ENCODE results near the gene PYY. TPM values are rescaled to one million over a fixed set of nuclear protein-coding genes. Genes with fewer than 3 reads are reported as not detected.

The PYY gene
- total and polyA plus RNA-seq, 10 of the 15 experiments (the other 5 are each of a cell fraction or from before 2014, with no cell fraction given): 0.07 to 0.18 TPM; not detected in 8

DNA sequence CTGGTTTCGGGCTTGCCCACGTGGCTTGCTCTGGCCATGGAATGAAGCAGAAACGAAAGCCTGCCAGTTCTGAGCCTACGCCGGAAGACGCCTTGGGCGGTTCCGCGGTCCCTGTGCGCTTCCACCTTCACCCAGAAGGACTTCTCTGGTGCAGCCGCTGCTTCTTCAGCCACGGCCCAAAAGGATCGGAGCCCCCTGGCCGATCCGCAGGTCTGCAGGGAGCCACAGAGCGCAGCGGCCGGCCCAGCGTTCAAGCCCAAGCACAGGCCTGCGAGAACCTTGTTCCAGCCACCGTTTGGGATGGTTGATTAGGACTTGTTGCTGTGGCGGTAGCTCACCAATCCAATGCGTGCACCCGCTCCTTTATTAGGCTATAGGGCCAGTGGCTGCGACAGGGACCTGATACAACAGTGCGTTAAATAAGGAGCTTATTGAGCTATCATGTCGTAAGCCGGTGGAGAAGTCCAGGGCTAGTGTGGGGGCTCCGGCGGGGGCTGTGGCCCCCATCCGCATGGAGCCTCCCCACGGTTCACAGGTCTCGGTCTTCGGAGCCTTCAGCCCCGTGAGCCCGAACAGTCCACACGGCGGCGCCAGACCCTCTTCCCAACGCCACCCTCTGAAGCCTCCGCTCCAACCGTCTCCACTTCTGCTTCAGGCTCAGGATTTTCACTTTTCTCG lies 36.3 kb downstream of the PYY start (continued):
- TF ChIP-seq, protein P1, sequence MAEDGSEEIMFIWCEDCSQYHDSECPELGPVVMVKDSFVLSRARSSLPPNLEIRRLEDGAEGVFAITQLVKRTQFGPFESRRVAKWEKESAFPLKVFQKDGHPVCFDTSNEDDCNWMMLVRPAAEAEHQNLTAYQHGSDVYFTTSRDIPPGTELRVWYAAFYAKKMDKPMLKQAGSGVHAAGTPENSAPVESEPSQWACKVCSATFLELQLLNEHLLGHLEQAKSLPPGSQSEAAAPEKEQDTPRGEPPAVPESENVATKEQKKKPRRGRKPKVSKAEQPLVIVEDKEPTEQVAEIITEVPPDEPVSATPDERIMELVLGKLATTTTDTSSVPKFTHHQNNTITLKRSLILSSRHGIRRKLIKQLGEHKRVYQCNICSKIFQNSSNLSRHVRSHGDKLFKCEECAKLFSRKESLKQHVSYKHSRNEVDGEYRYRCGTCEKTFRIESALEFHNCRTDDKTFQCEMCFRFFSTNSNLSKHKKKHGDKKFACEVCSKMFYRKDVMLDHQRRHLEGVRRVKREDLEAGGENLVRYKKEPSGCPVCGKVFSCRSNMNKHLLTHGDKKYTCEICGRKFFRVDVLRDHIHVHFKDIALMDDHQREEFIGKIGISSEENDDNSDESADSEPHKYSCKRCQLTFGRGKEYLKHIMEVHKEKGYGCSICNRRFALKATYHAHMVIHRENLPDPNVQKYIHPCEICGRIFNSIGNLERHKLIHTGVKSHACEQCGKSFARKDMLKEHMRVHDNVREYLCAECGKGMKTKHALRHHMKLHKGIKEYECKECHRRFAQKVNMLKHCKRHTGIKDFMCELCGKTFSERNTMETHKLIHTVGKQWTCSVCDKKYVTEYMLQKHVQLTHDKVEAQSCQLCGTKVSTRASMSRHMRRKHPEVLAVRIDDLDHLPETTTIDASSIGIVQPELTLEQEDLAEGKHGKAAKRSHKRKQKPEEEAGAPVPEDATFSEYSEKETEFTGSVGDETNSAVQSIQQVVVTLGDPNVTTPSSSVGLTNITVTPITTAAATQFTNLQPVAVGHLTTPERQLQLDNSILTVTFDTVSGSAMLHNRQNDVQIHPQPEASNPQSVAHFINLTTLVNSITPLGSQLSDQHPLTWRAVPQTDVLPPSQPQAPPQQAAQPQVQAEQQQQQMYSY (CRISPR knock-in tag; IDR thresholded peaks at IDR 0.05): no peak
- peak; percentile 33 for TF ChIP-seq RAD21 (IDR thresholded peaks at IDR 0.05; ENCODE audit: insufficient read depth, low read depth, low read length)
- TF ChIP-seq KAT2A (conservative IDR thresholded peaks at IDR 0.05; ENCODE audit: control insufficient read depth, low read depth, low read length): no peak
- TF ChIP-seq GATAD2B (conservative IDR thresholded peaks at IDR 0.05; ENCODE audit: low read depth): no peak
- TF ChIP-seq FOXM1 (IDR thresholded peaks at IDR 0.05; ENCODE audit: low read depth, low read length): no peak
- TF ChIP-seq CHD4 (IDR thresholded peaks at IDR 0.05): no peak

DNA sequence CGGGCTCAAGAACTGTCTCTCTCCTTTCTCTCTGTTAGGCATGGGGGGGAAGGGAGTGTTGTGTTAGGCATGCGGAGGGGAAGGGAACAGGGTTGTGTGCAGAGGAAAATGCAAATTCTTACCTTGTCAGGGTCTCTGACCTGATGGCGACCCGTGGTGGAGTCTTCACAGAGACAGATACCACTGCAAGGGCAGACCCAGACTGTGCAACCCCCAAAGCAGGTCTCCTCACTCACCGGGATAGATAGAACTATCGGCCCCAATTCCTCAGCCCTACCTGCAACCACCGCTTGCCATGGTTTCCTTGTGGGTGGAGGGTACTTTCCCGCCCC lies 36.8 kb downstream of the PYY start:
- Histone ChIP-seq H4K20me1 (ENCODE audit: control insufficient read depth, insufficient read depth) (no peaks in the 10 kb centered on the region), H3K4me2 (ENCODE audit: control insufficient read depth, insufficient read depth) (peak overlapping the region; percentile 89), H3K9me3 (replicated peaks; ENCODE audit: control insufficient read depth, insufficient read depth, low read length) (no peaks in the 10 kb centered on the region; the same call in 2 of the 3 replicates), H2AFZ (ENCODE audit: control insufficient read depth, low read depth, low read length) (peak overlapping the region; percentile 87), H3K27me3 (replicated peaks in 1 of 2; ENCODE audit: control insufficient read depth in 2 of 2, insufficient read depth in 2 of 2, low read length in 1 of 2) (no peaks in the 10 kb centered on the region), H3K4me3 (no peak overlapping the region), H3K27ac (ENCODE audit: control insufficient read depth, insufficient read depth) (no peak overlapping the region), H3K9ac (ENCODE audit: control insufficient read depth, insufficient read depth, low read length) (peak overlapping the region; percentile 47; the same call in 1 of the 2 replicates), H3K79me2 (ENCODE audit: control insufficient read depth, insufficient read depth, low read length) (no peaks in the 10 kb centered on the region), H3K36me3 (ENCODE audit: control insufficient read depth in 2 of 2, insufficient read depth in 2 of 2, low read length in 1 of 2) (no peaks in the 10 kb centered on the region), H3K4me1 (ENCODE audit: control insufficient read depth, insufficient read depth, low read length) (peaks cover 8% of the 10 kb centered on the region)
- ChIA-PET SMC1A (ENCODE audit: uncharacterized antibody, unreplicated experiment) (no interaction called here), CTCF (no interaction called here), RAD21 (ENCODE audit: unreplicated experiment) (interaction anchor here (0.6 kb wide), 1 partner anchor 218 kb away, joined by 3 read pairs; no protein-coding TSS in a partner anchor), POLR2A (no interaction called here)
- peak; percentile 36 for DNase-seq (ENCODE audit: low read depth, low spot score)
- no TSS peak for BruUV-seq (replicated peaks)
- intact Hi-C loops (cut with micrococcal nuclease; ENCODE audit: unreplicated experiment): no loop called here
- no peak for ATAC-seq
- 2% methylated on average over 8 of the region's 8 CpGs for WGBS (ENCODE audit: insufficient coverage, insufficient replicate concordance, low lambda C conversion rate, missing lambda C conversion rate)
- FAIRE-seq: no peak
- in situ Hi-C loops (cut with MboI): no loop called here
- no peak for TF ChIP-seq HDGF (IDR thresholded peaks at IDR 0.05)
- peak; percentile 39 for TF ChIP-seq RUNX3 (IDR thresholded peaks at IDR 0.05; ENCODE audit: low read length)
- TF ChIP-seq SUZ12 (IDR thresholded peaks at IDR 0.05; ENCODE audit: unreplicated experiment): no peak
- TF ChIP-seq, protein P2, sequence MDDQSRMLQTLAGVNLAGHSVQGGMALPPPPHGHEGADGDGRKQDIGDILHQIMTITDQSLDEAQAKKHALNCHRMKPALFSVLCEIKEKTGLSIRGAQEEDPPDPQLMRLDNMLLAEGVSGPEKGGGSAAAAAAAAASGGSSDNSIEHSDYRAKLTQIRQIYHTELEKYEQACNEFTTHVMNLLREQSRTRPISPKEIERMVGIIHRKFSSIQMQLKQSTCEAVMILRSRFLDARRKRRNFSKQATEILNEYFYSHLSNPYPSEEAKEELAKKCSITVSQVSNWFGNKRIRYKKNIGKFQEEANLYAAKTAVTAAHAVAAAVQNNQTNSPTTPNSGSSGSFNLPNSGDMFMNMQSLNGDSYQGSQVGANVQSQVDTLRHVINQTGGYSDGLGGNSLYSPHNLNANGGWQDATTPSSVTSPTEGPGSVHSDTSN (IDR thresholded peaks at IDR 0.05; ENCODE audit: insufficient replicate concordance, low read depth, low read length): no peak
- TF ChIP-seq, protein P3, sequence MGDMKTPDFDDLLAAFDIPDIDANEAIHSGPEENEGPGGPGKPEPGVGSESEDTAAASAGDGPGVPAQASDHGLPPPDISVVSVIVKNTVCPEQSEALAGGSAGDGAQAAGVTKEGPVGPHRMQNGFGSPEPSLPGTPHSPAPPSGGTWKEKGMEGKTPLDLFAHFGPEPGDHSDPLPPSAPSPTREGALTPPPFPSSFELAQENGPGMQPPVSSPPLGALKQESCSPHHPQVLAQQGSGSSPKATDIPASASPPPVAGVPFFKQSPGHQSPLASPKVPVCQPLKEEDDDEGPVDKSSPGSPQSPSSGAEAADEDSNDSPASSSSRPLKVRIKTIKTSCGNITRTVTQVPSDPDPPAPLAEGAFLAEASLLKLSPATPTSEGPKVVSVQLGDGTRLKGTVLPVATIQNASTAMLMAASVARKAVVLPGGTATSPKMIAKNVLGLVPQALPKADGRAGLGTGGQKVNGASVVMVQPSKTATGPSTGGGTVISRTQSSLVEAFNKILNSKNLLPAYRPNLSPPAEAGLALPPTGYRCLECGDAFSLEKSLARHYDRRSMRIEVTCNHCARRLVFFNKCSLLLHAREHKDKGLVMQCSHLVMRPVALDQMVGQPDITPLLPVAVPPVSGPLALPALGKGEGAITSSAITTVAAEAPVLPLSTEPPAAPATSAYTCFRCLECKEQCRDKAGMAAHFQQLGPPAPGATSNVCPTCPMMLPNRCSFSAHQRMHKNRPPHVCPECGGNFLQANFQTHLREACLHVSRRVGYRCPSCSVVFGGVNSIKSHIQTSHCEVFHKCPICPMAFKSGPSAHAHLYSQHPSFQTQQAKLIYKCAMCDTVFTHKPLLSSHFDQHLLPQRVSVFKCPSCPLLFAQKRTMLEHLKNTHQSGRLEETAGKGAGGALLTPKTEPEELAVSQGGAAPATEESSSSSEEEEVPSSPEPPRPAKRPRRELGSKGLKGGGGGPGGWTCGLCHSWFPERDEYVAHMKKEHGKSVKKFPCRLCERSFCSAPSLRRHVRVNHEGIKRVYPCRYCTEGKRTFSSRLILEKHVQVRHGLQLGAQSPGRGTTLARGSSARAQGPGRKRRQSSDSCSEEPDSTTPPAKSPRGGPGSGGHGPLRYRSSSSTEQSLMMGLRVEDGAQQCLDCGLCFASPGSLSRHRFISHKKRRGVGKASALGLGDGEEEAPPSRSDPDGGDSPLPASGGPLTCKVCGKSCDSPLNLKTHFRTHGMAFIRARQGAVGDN (IDR thresholded peaks at IDR 0.05): 0 out of 2 replicates have a peak, but pooled peaks have one; percentile 58
- TF ChIP-seq, protein P4, sequence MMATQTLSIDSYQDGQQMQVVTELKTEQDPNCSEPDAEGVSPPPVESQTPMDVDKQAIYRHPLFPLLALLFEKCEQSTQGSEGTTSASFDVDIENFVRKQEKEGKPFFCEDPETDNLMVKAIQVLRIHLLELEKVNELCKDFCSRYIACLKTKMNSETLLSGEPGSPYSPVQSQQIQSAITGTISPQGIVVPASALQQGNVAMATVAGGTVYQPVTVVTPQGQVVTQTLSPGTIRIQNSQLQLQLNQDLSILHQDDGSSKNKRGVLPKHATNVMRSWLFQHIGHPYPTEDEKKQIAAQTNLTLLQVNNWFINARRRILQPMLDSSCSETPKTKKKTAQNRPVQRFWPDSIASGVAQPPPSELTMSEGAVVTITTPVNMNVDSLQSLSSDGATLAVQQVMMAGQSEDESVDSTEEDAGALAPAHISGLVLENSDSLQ (IDR thresholded peaks at IDR 0.05): no peak

Measured in GM12878 (cell line).